Activated T-cell treated with anti-CD3 and anti-CD28 coated beads, Interleukin-2, amount 50 U/mL, for 4 hours (primary cell): ENCODE data around the gene RSKR. TPM values are rescaled to one million over a fixed set of nuclear protein-coding genes. Genes with fewer than 3 reads are reported as not detected.
"Not testable (repeated sequence)": the region's sequence is repeated elsewhere in the genome, so short reads cannot be mapped to it uniquely, and the experiment has no call there.

Experiments
- ATAC-seq, 2 donors: fragments of 200-7000 bp; cut with Tn5 transposase; one replicate each; pipeline ENCODE4 v1.10.0; 2021
- DNase-seq: peaks from one replicate; pipeline ENCODE4 v3.0.0-alpha.2; 2020
- H3K27me3 Mint-ChIP-seq: one replicate; pipeline ENCODE4 v1.8.0; 2021; ENCODE audit warnings: low read depth, mixed read lengths
- H3K36me3 Mint-ChIP-seq: one replicate; pipeline ENCODE4 v1.8.0; 2022; ENCODE audit warnings: mixed read lengths; ENCODE audit not compliant: insufficient read depth
- H3K4me1 Mint-ChIP-seq: one replicate; pipeline ENCODE4 v1.8.0; 2021; ENCODE audit warnings: low read depth, mixed read lengths
- H3K4me3 Mint-ChIP-seq: one replicate; pipeline ENCODE4 v1.8.0; 2021; ENCODE audit warnings: mild to moderate bottlenecking, moderate library complexity, mixed read lengths
- H3K9me3 Mint-ChIP-seq: one replicate; pipeline ENCODE4 v1.8.0; 2021; ENCODE audit warnings: mixed read lengths
- total RNA-seq, 3 donors: library from RNA; stranded (reverse); gene quantifications; one replicate each; pipeline ENCODE4 v1.2.1, GENCODE V29; 2021

Gene RSKR
- total RNA-seq = 10 to 100 TPM; 24.6 to 25.3 (median 24.7) TPM

GRCh38 chr17:28613931-28614381 lies at the start of gene RSKR:
RSKR (minus strand) TSS chr17:28614185; CDS start chr17:28614161, 24 bp downstream.
- DNase-seq = no peak
- Mint-ChIP-seq H3K4me1 (peaks cover 8% of the 10 kb centered on the region), H3K36me3 (peaks cover 41% of the 10 kb centered on the region)

GRCh38 chr17:28663723-28664122 lies 49.7 kb upstream of the RSKR start:
- DNase-seq (no peak), ATAC-seq (no peak)
- H3K9me3 Mint-ChIP-seq = no peaks in the 10 kb centered on the region
- peaks cover 34% of the 10 kb centered on the region for H3K36me3 Mint-ChIP-seq
- peaks cover 64% of the 10 kb centered on the region for H3K4me1 Mint-ChIP-seq
- H3K27me3 Mint-ChIP-seq = no peaks in the 10 kb centered on the region
- H3K4me3 Mint-ChIP-seq = peak overlapping the region; percentile 100

More at GRCh38 chr17:28613931-28614381, at the start of gene RSKR:
- Mint-ChIP-seq H3K27me3 (no peaks in the 10 kb centered on the region), H3K4me3 (no peak within 1 kb of the TSS), H3K9me3 (no peaks in the 10 kb centered on the region)
- ATAC-seq = no peak

GRCh38 chr17:28662527-28662829 lies 48.5 kb upstream of the RSKR start:
- no peak for ATAC-seq
- DNase-seq = no peak
- Mint-ChIP-seq H3K4me3 (peak overlapping the region; percentile 100), H3K9me3 (no peaks in the 10 kb centered on the region), H3K4me1 (peaks cover 55% of the 10 kb centered on the region), H3K27me3 (no peaks in the 10 kb centered on the region), H3K36me3 (peaks cover 28% of the 10 kb centered on the region)

GRCh38 chr17:28661635-28662526 lies 47.9 kb upstream of the RSKR start, which contains the start of the genes SDF2 and SUPT6H:
SDF2 (minus strand) TSS chr17:28661906; CDS start chr17:28661876, 30 bp downstream.
SUPT6H (plus strand) TSS chr17:28662205; CDS start chr17:28673402, 11,197 bp downstream.
- DNase-seq (peak; percentile 95), ATAC-seq (peak; percentile 88 to 89)
- H3K27me3 Mint-ChIP-seq = no peaks in the 10 kb centered on the region
- peaks cover 28% of the 10 kb centered on the region for H3K36me3 Mint-ChIP-seq
- peak within 1 kb of the TSS; percentile 100 for H3K4me3 Mint-ChIP-seq
- no peaks in the 10 kb centered on the region for H3K9me3 Mint-ChIP-seq
- peaks cover 56% of the 10 kb centered on the region for H3K4me1 Mint-ChIP-seq

- not testable (repeated sequence) for ATAC-seq, H3K9me3 Mint-ChIP-seq, H3K27me3 Mint-ChIP-seq, DNase-seq
- peak overlapping the region; percentile 100 for H3K4me3 Mint-ChIP-seq
- peaks cover 22% of the 10 kb centered on the region for H3K36me3 Mint-ChIP-seq
- H3K4me1 Mint-ChIP-seq = peaks cover 40% of the 10 kb centered on the region
Observed at GRCh38 chr17:28659497-28659881, 45.5 kb upstream of the RSKR start.

- H3K9me3 Mint-ChIP-seq, H3K27me3 Mint-ChIP-seq, H3K4me3 Mint-ChIP-seq, DNase-seq, ATAC-seq: not testable (repeated sequence)
- peaks cover 18% of the 10 kb centered on the region for H3K36me3 Mint-ChIP-seq
- peaks cover 34% of the 10 kb centered on the region for H3K4me1 Mint-ChIP-seq
Observed at GRCh38 chr17:28658766-28659496, 44.9 kb upstream of the RSKR start.

GRCh38 chr17:28658342-28658741 lies 44.4 kb upstream of the RSKR start:
- not testable (repeated sequence) for ATAC-seq, H3K27me3 Mint-ChIP-seq, DNase-seq, H3K9me3 Mint-ChIP-seq, H3K4me3 Mint-ChIP-seq
- Mint-ChIP-seq H3K4me1 (peaks cover 30% of the 10 kb centered on the region), H3K36me3 (peaks cover 14% of the 10 kb centered on the region)

- H3K4me3 Mint-ChIP-seq = no peak overlapping the region
- no peak for DNase-seq
Observed at GRCh38 chr17:28657756-28658155, 43.8 kb upstream of the RSKR start.

GRCh38 chr17:28655160-28655559 lies 41.2 kb upstream of the RSKR start:
- DNase-seq = no peak
- H3K27me3 Mint-ChIP-seq = no peaks in the 10 kb centered on the region
- H3K4me3 Mint-ChIP-seq = no peak overlapping the region
- peaks cover 8% of the 10 kb centered on the region for H3K36me3 Mint-ChIP-seq
- H3K4me1 Mint-ChIP-seq = peaks cover 14% of the 10 kb centered on the region
- no peaks in the 10 kb centered on the region for H3K9me3 Mint-ChIP-seq
- no peak for ATAC-seq

More at GRCh38 chr17:28657756-28658155, 43.8 kb upstream of the RSKR start:
- Mint-ChIP-seq H3K27me3 (no peaks in the 10 kb centered on the region), H3K9me3 (no peaks in the 10 kb centered on the region), H3K36me3 (peaks cover 12% of the 10 kb centered on the region), H3K4me1 (peaks cover 28% of the 10 kb centered on the region)
- no peak for ATAC-seq

GRCh38 chr17:28648698-28649097 lies 34.7 kb upstream of the RSKR start:
- Mint-ChIP-seq H3K36me3 (peaks cover 17% of the 10 kb centered on the region), H3K27me3 (no peaks in the 10 kb centered on the region), H3K4me3 (no peak overlapping the region), H3K9me3 (no peaks in the 10 kb centered on the region), H3K4me1 (peaks cover 27% of the 10 kb centered on the region)
- ATAC-seq (no peak), DNase-seq (no peak)

GRCh38 chr17:28646039-28646754 lies 32.2 kb upstream of the RSKR start:
- no peaks in the 10 kb centered on the region for H3K27me3 Mint-ChIP-seq

GRCh38 chr17:28645576-28645939 lies 31.6 kb upstream of the RSKR start:
- Mint-ChIP-seq H3K4me3 (peak overlapping the region; percentile 97), H3K36me3 (peaks cover 27% of the 10 kb centered on the region), H3K27me3 (no peaks in the 10 kb centered on the region), H3K9me3 (no peaks in the 10 kb centered on the region), H3K4me1 (peaks cover 36% of the 10 kb centered on the region)
- no peak for ATAC-seq
- no peak for DNase-seq

More at GRCh38 chr17:28646039-28646754, 32.2 kb upstream of the RSKR start:
- DNase-seq = no peak
- peak overlapping the region; percentile 97 for H3K4me3 Mint-ChIP-seq
- no peaks in the 10 kb centered on the region for H3K9me3 Mint-ChIP-seq
- no peak for ATAC-seq
- H3K4me1 Mint-ChIP-seq = peaks cover 34% of the 10 kb centered on the region
- H3K36me3 Mint-ChIP-seq = peaks cover 26% of the 10 kb centered on the region

- peak; percentile 99 to 100 for ATAC-seq
- peak; percentile 94 for DNase-seq
- no peaks in the 10 kb centered on the region for H3K27me3 Mint-ChIP-seq
- H3K4me3 Mint-ChIP-seq = peak within 1 kb of the TSS; percentile 97
- no peaks in the 10 kb centered on the region for H3K9me3 Mint-ChIP-seq
- peaks cover 28% of the 10 kb centered on the region for H3K36me3 Mint-ChIP-seq
- peaks cover 36% of the 10 kb centered on the region for H3K4me1 Mint-ChIP-seq
Observed at GRCh38 chr17:28644787-28645575, 31.0 kb upstream of the RSKR start, which contains the start of gene BLTP2. BLTP2 (minus strand) TSS chr17:28645158; CDS start chr17:28645056, 102 bp downstream.
